Stimulated activated CD4-positive, alpha-beta T cell treated with anti-CD3 and anti-CD28 coated beads, Interleukin-1b, Interleukin-23, amount 100 ng/mL, for 4 hours (primary cell): Measurements from ENCODE around the gene ST6GALNAC1.

Experiments
- DNase-seq, 2 donors: peaks; one replicate each; pipeline ENCODE4 v3.0.0-alpha.2; 2020; ENCODE audit warnings: low read depth in 2 of 2

The ST6GALNAC1 gene

DNA sequence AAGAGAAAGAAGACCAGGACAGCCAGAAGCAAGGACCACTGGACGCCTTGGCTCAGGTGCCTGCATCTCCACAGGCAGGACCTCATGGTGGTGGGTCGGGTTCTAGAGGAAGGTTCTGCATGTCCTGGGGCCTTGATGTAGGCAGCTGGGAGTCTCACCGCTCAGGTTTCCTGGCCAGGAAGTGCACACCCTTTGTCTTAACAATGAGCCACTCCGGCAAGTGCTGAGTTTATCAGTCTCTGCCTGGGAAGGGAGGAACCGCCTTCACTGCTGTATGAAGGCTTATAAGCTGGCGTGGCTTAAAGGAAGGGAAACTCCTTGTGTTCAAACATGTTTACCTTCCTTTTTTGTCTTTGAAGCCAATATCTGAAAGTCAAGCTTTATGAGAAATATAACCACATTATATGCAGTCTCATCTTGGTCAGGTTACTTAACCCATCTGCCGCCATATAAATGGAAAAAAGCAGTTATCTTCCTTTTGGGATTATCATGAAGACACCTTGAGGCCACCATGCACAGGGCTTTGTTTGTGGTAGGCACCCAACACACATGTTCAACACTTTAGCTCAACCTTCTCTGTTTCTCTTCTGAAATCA lies at the start of gene ST6GALNAC1:
TSS of gene ST6GALNAC1 (minus strand) at position 205 of the 596 bp plus-strand sequence. CDS start at position 86, 119 bp downstream.
- DNase-seq: peak in 1 of 2 donors; percentile 18

GRCh38 chr17:76691379-76692191 lies 48.0 kb upstream of the ST6GALNAC1 start:
- DNase-seq: no peak

- DNase-seq: no peak
These were observed 47.2 kb upstream of the ST6GALNAC1 start for GRCh38 chr17:76690596-76691280.

GRCh38 chr17:76689859-76690258 lies 46.3 kb upstream of the ST6GALNAC1 start:
- no peak for DNase-seq

DNA sequence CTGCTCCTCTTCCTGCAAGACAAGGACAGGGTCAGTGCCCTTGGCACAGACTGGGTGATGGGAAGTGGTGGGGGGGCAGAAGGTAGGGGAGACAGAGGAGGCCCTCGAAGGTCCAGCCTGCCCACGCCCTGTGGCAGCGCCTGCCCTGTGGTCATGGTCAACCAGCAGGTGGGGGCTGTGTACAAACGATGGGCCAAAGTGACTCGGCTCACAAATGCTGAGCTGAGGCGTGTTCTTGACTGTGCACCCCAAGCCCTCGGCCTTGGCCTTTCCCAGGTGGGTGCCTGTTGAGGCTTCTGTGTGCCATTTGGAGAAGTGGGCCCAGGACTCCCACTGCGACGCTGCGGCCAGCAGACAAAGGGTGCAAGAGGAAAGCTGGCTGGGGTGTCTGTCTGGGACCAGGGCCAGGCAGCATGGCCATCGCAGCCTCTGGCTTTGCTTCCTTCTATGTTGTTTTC lies 44.6 kb upstream of the ST6GALNAC1 start:
- no peak for DNase-seq

DNA sequence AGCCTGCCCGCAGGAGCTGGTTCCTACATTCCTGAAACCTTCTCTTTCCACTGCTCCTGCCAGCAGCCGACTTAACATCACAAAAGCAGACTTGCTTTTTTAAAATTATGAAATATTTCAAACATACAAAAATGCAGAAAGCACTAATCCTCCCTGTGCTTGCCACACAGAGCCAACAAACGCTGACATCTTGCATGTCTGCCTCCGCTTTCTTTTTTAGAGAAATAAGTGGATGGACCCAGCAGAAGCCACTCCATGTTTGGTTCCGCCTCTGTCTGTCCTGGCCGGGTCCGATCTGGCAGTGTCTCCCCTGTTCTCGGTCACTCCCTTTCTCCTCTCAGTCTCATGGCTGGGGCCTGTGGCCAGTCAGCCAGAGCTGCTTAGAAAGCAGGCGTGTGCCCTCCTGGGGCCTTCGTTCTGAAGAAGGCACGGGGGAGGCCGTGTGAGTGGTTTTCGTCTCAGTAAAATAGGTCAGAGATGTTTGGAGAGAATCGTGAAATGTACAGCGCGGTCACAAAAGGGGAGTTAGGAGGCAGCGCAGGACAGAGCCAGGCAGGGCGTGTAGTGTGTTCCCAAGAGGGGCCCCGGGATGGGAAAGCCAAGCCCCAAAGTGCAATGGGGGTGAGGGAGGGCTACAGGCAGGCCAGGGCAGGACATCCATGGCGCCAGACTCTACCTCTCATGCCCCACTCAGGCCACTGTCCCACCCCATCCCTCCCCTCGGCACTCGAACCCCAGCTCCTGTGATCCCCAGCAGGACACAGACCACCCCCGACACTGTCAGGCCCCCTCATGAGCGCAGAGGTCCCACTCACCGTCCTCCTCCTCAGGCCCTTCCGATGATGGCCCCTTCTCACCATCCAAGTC lies 44.0 kb upstream of the ST6GALNAC1 start:
- DNase-seq: no peak

DNA sequence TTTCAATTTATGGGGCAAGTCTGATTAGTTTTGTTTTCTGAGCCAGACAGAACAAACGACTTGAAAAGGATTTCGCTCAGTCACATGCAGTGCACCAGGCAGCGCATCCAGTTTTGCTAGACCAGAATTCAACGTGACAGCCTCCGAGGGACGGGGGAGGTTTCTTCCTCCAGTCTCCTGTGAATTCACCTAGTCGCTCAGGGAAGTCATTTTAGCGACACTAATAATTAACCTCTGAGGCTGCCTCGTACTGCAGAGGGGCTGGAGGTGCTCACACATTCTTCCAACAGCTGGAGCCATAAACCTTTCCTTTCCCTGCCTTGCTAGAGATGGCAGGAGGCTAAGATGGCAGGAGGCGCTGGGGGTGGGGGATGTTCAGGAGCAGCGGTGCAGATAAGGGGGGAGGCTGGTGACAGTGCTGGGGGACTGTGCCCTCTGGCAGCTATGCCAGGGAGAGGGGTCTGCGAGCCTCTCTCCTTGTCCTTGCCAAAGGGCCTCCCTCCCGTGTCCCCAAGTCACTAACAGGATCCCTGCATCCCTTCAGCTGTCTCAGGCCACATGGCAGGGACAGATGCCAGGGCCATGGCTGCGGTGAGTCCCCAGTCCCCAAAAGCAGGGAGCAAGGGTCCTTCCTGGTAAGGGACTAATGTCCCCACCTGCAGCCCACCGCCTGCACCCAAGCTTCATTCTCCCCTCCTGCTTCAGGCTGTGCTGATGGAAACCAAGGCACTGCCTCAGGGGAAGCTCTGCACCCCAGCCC lies 43.2 kb upstream of the ST6GALNAC1 start:
- DNase-seq: no peak

GRCh38 chr17:76685846-76686245 lies 42.3 kb upstream of the ST6GALNAC1 start:
- no peak for DNase-seq

DNA sequence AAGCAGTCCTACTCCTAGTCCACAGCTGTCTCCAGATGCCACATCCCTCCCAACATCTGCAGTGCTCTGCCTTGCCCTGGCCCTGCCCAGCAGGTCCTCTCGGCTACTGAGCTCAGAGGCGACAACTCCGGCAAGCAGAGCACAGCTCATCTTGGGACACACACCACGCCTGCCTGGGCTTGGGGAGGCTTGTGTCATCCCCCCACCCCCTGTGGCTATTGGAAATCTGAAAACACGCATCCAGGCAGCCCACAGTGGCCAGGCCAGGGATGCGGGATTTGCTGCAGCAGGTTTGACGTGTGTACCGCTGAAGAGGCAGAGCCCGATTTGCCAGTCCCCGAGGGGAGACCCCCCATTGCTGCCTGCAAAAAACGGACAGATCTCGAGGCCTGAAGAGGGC lies 41.8 kb upstream of the ST6GALNAC1 start:
- no peak for DNase-seq

DNA sequence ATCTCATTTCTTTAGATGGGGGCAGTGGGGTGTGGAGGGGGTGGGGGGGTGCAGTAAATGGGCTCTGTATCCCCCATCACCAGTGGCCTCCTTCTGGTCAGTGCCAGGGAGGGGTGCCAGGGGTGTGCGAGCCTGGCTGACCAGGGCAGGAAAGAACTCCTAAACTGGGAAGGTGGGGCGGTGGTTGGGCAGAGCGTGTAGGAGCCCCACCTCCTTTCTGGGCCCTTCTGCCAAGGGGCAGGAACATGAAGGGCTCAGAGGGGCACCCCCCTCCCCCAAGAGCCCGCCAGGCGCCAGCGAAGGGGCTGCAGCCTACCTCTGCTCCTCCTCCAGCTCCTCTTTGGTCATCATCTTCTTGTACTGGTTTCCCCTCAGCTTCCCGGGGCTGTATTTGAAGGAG lies 41.2 kb upstream of the ST6GALNAC1 start:
- no peak for DNase-seq

DNA sequence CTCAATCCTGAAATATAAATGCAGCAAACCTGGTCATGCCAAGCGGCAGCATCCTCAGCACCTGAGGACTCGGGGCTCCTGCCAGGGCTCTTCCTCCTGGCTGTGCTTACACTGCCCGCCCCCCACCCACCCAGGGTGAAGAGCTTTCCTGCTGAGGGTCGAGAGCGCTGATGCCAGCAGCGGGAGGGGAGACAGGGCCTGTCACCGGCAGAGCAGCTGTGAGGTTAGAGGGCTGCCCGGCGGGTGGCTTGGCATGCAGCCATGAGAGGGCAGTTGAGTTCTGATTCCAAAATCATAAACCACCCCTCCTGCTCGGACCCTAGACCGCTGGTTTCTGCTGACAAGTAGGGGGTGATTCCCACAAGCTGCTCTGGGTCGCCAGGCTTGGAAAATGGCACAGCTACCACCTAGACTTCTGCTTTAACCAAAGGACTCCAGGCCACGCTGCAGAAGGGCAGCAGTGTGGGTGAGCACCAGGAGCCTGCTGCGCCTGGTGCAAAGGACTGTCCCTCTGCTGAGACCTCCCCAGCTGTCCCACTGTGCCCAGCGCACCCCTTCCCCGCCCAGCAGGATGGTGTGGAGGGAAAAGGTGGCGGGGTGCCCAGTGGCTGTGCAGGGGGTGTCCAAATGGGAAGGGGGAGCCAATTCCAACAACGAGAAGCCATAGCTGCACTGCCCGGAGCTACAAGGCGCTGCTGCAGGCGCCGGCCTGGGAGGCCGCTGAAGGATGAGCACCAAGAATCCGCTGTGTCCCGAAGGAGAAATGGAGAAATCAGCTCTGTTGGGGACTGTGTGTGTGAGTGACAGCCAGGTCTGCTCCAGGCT lies 40.6 kb upstream of the ST6GALNAC1 start:
- DNase-seq: no peak

- no peak for DNase-seq
These were observed 39.6 kb upstream of the ST6GALNAC1 start for GRCh38 chr17:76683011-76683755.

DNA sequence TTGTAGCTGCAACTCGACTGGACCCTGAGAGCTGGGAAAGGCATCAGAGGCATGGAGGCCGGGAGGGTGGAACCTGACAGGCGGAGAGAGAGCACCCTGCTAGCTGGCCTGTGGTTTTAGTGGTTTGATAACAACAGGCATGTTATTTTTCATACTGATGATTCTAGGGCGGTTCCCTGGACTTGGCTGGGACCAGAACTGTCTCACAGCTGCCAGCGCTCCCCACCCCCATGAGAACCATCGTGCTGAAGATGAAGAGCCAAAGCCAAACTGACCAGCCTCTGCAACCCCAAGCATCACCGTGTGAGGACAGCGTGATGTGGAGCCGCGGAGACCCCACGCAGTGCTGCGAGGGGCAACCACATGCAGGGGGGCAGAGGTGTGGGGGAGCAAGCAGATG lies 38.7 kb upstream of the ST6GALNAC1 start:
- no peak for DNase-seq

DNA sequence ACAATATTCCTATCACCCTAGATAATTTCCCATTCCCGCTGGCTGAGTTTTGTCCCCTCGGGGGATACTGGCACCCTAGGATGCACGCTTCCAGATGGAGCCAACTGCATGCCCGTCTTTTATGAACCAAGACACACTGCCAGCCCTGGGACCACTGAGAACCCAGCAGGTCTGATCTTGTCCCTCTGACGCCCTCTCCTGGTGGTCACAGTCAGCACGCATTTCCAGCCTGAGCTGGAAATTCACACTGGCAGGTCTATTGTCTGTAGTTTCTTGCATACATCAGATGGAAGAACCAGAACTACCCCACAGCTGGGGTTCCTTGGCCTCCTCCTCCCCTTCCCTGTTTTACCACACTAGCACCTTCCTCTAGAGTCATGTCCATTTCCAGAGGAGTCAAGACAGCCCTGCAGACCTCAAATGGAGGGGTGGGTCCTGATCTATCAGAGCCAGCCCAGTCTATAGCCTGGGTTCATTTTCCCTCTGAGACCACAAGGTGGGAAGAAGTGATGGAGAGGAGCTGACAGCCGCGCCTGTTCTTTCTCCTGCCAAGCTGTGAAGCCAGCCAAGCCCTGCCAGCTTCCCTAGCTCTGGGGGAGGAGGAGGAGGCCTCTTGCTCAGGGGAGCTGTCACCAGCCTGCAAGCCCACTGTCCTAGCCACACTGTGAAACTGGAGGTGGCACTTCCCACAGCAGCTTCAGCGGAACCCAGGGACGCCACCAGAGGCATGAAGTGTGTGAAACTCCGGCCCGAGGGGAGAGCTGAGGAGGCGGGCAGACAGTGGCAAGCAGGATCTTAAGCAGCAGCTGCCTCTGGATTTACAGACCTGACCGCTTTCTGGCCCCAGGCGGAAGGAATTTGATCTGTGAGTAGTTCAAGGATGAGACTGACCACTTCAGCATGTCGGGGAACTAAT lies 37.9 kb upstream of the ST6GALNAC1 start:
- DNase-seq: peak; percentile 44 to 51

DNA sequence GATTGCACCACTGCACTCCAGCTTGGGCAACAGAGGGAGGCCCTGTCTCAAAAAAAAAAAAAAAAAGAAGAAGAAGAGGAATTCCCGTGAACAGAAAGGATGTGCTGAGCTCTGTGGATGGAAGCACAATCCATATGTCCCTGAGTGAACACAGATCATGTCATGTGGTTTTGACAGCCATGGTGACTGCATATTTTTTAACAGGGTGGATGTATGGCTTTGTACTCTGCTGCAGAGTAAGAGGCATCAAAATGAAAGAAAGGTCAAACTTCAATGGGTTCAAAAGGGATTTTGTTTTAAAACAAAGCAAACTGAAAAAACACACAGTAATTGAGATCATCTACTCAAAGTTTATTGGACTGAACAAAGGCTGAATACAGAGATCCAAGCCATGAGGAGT lies 35.7 kb upstream of the ST6GALNAC1 start:
- DNase-seq: no peak

DNA sequence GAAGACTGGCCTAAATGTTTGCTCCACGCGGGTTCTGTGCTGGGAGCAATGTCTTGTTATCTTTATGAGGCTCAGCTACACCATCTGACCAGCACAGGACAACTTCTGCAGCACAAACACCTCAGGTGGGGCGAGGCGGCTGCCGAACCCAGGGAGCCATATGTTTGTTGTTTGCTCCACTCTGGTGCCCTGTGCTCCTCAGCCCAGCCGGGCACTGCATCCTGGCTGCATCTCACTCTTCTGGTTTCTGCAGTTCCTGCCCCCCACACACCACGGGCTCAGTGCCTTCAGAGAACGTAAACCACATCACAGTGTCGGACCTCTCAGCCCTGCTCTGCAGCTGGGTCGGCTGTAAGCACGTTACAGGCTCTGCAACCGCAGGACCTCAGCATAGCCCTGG lies 34.8 kb upstream of the ST6GALNAC1 start:
- DNase-seq: no peak

- no peak for DNase-seq
These were observed 33.8 kb upstream of the ST6GALNAC1 start for GRCh38 chr17:76677406-76677805.

DNA sequence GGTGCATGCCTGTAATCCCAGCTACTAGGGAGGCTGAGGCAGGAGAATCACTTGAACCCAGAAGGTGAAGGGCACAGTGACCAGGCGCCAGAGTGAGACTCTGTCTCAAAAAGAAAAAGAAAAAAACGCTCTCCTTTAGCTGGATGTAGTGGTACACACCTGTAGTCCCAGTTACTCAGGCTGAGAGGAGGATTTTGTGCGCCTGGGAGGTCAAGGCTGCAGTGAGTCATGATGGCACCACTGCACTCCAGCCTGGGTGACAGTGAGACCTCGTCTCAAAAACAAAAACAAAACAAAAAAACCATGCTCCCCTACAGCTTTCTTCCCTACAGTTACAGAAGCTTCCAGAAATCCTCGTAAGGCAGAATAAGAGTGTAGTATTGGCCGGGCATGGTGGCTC lies 33.1 kb upstream of the ST6GALNAC1 start:
- no peak for DNase-seq
